Activated CD8-positive, alpha-beta memory T cell treated with anti-CD3 and anti-CD28 coated beads, Interleukin-2, amount 50 U/mL, for 48 hours (primary cell): ENCODE data around the gene TMEM37.
"Not testable (repeated sequence)": the region's sequence is repeated elsewhere in the genome, so short reads cannot be mapped to it uniquely, and the experiment has no call there.

Experiments
- DNase-seq: peaks from one replicate; pipeline ENCODE4 v3.0.0-alpha.2; 2020

TMEM37 gene

GRCh38 chr2:119431155-119431975 is at the start of gene TMEM37:
Gene TMEM37, plus strand, starts transcription at chr2:119431854. Its CDS starts 50 bp downstream, at chr2:119431904.
- DNase-seq: no peak

GRCh38 chr2:119383410-119384140 is 48.1 kb upstream of the TMEM37 start:
- DNase-seq: no peak

GRCh38 chr2:119384971-119385370 is 46.7 kb upstream of the TMEM37 start:
- no peak for DNase-seq

- DNase-seq: no peak
These were observed 46.2 kb upstream of the TMEM37 start for GRCh38 chr2:119385466-119385865.

- DNase-seq: no peak
These were observed 44.1 kb upstream of the TMEM37 start for GRCh38 chr2:119387381-119388129.

- no peak for DNase-seq
These were observed 41.9 kb upstream of the TMEM37 start for GRCh38 chr2:119389615-119390306.

- no peak for DNase-seq
These were observed 37.5 kb upstream of the TMEM37 start for GRCh38 chr2:119393971-119394748.

GRCh38 chr2:119397196-119397595 is 34.5 kb upstream of the TMEM37 start:
- no peak for DNase-seq

- DNase-seq: no peak
These were observed 29.5 kb upstream of the TMEM37 start for GRCh38 chr2:119402106-119402505.

- no peak for DNase-seq
These were observed 28.8 kb upstream of the TMEM37 start for GRCh38 chr2:119402645-119403560.

GRCh38 chr2:119403618-119404017 is 28.0 kb upstream of the TMEM37 start:
- DNase-seq: not testable (repeated sequence)

- no peak for DNase-seq
These were observed 26.5 kb upstream of the TMEM37 start for GRCh38 chr2:119405151-119405550.

- DNase-seq: peak; percentile 56
These were observed 24.0 kb upstream of the TMEM37 start for GRCh38 chr2:119407430-119408220.

GRCh38 chr2:119408221-119408619 is 23.4 kb upstream of the TMEM37 start:
- DNase-seq: no peak

GRCh38 chr2:119409506-119409905 is 22.1 kb upstream of the TMEM37 start:
- DNase-seq: no peak

GRCh38 chr2:119414894-119415293 is 16.8 kb upstream of the TMEM37 start:
- no peak for DNase-seq

- DNase-seq: no peak
These were observed 16.0 kb upstream of the TMEM37 start for GRCh38 chr2:119415630-119416029.

- no peak for DNase-seq
These were observed 15.2 kb upstream of the TMEM37 start for GRCh38 chr2:119416299-119416923.

- no peak for DNase-seq
These were observed 13.7 kb upstream of the TMEM37 start for GRCh38 chr2:119417908-119418307.

- no peak for DNase-seq
These were observed 12.6 kb upstream of the TMEM37 start for GRCh38 chr2:119419065-119419464.
